GM18499 (cell line): ENCODE measurements around the gene MBNL2.

ENCODE experiments used
- ATAC-seq: cut with Tn5 transposase; IDR thresholded peaks from one replicate; pipeline ENCODE4 v1.9.1; 2021; ENCODE audit warnings: moderate number of reproducible peaks; ENCODE audit not compliant: insufficient read depth, unreplicated experiment

Gene MBNL2, protein sequence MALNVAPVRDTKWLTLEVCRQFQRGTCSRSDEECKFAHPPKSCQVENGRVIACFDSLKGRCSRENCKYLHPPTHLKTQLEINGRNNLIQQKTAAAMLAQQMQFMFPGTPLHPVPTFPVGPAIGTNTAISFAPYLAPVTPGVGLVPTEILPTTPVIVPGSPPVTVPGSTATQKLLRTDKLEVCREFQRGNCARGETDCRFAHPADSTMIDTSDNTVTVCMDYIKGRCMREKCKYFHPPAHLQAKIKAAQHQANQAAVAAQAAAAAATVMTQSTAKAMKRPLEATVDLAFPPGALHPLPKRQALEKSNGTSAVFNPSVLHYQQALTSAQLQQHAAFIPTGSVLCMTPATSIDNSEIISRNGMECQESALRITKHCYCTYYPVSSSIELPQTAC

DNA sequence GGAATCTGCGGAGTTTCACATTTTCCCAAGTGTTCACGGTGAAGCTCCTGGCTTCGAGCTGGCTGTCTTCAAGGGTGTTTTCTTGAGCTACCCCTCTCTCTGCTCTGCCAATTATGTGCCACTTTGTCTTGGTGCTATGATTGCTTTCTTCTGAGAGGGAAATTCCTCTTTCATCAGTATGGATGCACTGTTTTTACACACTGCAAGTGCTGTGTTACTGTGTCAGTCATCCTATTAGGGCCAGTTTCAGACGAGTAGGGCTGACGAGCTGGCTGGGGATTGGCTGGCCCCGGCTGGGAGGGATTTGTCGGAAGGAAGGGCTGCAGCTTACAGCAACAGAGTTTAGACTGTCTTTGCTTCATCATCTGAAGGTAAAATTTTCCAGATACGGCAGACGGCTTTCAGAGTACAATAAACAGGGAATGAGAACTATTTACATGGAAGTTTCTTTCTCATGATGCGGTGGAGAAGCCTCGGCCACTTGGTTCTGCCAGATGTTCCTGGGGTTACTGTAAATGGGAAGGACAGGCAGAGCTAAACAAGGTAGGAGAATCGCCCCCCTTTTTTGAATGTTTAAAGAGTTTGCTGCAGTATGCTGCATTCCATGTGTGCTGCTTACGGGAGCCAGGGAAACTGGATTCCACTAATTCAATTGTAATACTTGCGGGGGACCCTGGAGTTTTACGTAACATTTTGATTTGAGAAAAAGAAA lies at the start of gene MBNL2:
MBNL2 (plus strand) TSS at position 345 of the 712 bp plus-strand sequence. CDS start 53,903 bp downstream, outside the sequence.
- peak; percentile 96 for ATAC-seq

DNA sequence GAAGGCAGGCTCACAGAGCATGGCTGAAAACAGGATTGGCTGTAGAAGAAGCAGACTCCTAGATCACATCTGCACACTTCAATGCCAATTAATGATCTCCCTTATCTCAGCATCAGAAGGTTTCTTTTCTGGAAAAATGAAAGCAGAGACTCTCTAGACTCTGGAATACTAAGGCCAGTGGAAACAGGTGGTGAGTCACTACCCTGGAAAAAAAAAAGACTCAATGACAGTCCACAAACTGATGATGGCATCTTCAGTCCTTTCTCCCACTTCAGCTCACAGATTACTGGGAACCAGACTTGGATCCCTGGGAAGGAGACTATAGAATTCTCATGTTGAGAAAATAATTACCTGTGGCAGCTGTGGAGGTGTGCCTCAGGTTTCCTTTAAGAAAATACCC lies 47.5 kb upstream of the MBNL2 start:
- ATAC-seq = no peak

DNA sequence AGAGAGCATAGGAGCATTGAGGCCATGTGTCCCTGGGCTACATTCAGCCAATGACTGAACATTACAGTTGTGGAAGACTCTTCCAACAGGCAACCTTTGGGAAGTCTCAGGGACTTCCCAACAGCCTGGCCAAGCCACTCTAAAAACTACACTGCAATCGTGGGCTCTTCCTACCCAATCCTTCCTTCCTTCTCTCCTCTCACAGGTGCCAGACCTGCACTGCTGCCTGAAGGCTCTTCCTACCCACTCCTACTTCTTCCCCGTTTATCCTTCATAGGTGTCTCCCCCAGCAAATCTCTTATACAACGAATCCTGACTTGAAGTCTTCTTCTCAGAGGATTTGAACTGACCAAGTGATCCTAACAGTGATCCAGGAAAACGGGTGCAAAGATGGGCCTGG lies 47.1 kb upstream of the MBNL2 start:
- no peak for ATAC-seq

DNA sequence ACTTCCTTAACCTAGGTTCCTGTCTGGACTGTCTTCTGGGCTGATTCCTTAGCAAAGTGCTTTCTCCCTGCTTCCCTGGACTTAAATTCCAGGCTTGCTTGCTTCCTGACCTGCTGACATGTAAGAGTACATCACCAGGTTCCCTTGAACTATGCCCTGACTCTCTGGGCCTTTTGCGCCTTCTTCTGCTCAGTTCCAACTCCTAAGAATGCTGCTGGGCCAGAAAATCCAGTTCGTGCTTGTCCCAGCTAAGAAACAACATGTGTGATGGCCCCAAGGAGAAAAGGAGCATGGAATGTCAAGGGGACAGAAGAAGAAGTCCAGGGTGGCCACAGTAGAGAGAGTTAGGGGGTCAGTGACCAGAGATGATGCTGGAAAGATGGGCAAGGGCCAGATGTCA lies 42.6 kb upstream of the MBNL2 start:
- no peak for ATAC-seq

DNA sequence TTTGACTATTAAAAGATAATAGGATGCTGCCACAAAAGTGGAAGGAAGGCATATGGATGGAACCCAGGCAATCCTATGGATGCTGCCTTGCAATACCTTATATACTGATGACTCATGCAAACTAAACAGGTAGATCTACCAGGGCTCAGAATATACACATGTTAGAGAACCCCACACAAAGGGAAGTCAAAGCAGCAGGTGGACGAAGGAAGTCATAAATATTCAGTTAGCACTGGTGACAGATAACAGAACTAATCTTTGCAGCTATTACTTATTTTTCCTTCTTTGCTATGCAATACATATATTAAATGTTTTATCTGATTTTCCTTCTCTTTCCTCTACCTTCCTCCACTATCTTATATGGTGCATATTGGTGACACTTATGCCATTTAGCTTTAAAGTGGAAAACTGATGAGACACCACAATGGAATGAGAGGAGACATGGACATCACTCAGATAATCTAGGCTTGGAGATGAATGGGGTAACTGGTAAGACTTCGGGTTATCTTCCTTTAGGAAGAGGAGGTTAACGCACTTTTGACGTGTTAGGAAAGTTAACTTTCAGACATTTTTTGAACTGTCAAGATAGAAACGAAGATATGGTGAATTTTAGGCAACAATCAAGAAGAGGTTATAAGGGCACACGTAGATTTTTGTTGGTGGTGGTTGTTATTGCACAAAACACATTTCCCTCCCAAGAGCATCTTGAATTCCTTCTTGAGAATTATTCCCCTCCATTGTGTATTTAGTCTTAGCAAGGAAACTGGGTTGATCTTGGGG lies 39.8 kb upstream of the MBNL2 start:
- no peak for ATAC-seq

DNA sequence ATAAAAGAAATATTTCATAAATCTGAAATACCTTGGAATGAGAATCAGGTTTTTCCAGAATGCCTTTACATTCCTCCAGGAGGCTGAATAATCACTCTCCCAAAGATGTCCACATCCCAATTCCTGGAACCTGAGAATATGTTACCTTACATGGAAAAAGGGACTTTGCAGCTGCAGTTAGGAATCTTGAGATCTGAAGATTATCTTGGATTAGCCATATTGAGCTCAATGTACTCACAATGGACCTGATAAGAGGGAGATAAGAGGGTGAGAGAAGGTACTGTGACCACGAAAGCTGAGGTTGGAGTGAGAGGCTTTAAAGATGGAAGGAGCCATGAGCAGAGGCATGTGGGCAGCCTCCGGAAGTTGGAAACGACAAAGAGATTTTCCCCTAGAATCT lies 36.8 kb upstream of the MBNL2 start:
- ATAC-seq = no peak

DNA sequence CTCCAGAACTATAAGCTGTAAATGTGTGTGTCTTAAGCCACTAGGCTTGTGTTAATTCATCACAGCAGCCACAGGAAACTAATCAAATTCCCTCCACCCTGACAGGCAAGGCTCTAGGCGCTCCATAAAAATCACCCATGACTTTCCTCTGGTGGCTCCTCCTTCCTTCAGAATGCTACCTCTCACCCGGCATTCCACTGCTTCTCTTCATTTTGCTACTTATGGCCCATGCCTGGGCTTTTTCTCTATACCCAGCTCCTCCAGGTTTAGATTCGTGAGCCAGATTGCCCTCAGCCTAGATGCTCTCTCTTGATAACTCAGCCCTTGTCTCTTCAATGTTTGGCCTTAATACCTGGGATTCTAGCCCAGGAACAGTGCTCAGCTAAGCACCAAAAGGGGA lies 36.4 kb upstream of the MBNL2 start:
- no peak for ATAC-seq

DNA sequence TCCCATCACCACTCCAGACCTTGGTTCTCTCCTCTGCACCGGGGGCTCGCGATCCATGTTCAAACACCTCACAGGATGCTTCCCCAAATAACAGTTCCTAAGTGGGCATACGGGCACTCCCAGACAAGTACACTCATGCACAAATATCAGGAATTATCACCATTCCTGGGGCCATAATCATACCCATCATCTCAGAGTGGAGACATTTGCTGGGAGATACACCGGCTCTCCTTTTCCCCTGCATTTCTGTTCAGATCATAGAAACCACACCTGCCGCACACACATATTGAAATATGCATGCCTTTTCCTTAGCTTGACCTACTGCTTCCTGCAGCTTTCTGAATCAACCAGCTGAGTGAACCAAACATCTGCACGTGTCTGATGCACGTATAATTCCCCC lies 33.9 kb upstream of the MBNL2 start:
- no peak for ATAC-seq

DNA sequence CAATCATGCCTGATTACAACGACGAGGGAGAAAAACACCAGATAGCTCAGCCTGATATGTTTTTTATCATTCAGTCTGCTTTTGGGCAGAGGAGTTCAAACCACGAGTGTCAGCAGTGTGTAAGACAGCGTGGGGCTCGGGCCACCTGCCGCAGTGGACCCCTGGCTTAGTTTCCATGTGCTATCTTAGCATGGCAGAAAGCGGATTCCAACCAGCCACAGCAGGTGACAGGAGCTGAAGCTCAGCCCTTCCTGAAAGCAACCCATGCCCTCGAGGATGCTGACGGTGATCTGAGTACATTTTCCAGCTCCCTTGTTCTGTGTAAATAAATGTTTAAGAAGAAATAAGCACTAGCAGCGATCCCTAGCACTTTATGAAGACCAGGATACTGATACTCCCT lies 32.2 kb upstream of the MBNL2 start:
- ATAC-seq = no peak

DNA sequence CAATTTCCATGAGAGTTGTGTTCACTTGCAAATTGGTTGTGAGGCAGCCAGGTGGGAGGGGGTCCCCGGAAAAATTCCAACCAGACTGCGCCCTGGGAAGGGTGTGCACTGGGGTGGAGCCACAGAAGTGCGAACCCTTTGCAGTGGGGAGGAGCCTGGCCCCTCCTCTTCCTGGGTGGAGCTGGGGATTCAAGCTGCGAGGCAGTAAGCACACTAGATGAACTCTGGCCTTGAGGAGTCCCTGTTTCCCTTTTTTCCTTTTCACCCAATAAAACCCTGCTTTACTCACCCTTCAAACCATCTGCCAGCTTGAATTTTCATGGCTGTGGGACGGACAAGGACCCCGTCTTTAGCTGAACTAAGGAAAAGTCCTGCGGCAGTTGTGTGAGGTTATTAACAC lies 31.0 kb upstream of the MBNL2 start:
- no peak for ATAC-seq

DNA sequence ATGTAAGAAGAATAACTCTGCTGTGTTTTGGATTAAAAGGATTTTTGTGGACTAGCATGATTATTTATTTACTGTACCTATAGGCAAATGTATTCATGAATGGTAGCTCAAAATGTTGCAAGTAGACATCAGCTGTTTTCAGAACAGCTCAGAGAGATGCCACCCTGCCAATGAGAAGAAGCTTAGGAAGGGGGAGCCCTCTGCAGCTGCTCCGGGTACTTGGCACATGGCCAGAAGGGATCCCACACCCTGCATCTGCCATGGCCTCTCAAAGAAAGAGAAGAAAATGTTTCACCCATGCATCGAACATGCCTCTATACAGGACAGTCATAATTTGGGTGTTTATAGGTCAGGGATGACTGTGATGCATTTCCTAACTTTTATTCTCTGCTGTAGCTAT lies 30.5 kb upstream of the MBNL2 start:
- no peak for ATAC-seq

DNA sequence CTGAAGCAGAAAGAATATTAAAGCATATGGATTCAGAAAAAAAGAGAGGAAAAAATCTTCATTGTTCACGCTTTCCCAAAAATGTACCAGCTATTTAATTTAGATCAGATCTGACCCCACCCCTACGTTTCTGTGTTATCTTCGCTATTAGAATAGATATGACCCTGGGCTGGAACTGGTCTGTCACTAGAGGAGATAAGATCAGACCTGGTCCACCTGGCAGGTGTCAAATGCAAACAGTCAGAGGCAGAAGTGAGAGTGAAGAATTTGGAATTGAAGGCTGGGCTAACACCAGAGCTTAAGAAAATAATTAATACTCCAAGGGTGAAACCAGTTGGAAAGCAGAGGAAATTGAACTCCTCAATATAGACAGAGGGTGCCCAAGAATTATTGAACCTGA lies 30.0 kb upstream of the MBNL2 start:
- no peak for ATAC-seq

DNA sequence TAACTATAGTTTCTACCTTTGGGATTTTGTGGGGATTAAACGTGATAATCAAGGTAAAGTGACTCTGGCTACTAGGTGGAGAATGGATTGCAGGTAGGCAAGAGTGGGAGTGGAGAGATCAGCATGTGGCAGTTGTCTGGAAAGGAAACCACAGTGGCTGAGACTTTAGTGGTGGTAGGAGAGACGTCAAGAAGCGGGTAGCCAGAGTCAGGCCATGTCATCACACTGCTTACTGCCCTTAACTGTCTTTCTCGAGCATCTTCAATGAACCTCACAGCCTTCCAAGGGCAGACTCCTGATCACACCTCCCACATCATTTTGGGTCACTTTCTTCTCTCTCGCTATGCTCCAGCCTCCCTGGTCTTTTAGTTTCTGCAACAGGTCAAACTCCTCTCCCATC lies 28.6 kb upstream of the MBNL2 start:
- ATAC-seq = no peak

DNA sequence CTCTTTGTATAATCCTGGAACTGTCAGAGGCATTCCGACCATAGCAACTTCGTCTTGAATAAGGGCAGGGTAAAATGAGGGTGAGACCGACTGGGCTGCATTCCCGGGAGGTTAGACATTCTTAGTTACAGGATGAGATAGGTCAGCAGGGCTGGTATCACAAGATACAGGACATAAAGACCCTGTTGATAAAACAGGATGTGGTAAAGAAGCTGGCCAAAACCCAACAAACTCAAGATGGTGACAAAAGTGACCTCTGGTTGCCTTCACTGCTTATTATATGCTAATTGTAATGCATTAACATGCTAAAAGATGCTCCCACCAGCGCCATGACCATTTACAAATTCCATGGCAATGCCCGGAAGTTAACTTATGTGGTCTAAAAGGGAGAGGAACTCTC lies 27.7 kb upstream of the MBNL2 start:
- ATAC-seq = no peak

DNA sequence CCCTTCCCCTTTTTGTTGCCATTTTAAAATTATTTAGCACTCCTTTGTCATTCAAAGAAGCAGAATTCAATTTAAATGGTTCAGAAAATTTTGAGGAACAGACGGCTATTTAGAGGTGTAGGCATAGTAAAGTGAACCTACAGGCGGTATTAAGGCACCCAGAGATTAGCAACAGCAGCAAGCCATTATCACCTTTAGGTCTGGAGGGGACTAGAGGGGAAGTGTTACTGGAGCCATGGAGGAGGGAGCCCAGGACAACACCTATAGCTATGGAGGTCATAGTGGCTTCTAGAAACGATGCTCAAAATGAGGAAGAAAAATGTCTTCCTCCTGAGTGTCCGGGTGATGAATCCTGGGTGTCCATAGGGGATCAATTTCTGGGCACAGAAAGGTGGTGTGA lies 25.8 kb upstream of the MBNL2 start:
- ATAC-seq = no peak

DNA sequence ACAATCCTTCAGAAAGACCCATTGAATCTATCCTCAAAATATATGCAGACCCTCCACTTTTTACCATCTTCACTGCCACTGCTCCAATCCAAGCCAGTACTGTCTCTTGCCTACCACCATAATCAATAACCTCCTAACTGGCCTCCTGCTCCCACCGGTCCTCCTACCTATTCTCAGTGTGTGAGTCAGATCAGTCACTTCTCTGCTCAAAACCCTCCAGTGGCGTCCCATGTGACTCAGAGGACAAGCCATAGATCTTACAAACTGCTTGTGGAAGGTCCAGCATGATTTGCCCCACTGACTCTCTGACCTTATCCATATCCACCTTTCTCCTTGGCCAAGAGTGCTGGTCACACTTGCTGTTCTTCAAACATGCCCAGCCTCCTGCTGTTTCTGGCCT lies 23.4 kb upstream of the MBNL2 start:
- no peak for ATAC-seq

DNA sequence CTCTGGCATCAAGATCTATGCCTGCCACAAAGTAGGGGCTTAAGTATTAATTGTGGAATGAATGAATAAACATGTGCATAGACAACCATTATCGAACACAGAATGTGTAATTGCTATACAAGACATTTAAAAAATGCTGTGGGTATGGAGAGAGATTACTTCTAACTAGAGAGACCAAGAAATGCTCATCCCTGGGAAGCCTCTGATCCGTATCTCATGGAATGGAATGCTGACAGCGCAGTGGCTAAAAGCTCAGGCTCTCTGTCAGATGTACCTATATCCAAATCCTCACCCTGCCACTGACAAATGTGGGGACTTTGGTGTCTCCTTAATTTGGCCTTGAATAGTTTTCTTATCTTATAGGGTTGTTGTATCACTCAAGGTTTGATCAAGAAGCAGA lies 22.7 kb upstream of the MBNL2 start:
- no peak for ATAC-seq

DNA sequence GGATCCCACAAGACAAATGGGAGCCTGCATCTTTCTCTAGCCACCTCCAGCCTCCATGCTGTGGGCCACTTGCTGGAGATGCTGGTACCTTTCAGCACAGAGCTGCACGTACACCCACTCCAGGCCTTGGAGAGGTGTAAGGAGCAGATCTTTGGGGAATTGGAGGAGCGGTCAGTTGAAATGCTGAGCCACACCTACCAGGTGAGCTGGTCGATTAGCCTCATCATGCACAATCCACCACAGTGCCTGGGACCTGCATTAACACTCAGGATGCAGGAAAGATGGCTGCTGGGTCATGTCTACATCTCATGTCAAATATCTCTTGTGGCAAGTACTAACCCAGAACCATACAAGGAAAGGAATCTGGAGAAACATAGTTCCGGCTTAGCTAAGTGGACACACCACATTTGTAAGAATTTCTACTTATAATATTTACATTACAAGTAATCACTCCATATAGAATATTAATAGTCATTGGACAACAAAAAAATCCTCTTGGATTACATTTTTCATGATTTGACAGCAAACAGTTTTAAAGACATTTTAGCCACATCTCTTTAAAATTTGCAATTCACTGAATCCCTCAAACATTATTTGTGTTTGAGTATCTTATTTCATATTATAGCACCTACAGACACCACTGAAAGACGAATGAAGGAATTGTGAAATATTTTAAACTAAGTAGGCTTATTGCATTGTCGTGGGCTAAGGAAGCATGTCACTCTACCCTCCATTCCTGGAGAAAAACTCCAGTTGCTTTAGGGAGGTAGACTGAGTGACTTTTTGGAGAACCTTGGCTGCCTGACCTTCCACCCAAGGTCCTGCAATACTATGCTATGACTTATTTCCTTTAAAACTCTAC lies 21.8 kb upstream of the MBNL2 start:
- ATAC-seq = no peak

DNA sequence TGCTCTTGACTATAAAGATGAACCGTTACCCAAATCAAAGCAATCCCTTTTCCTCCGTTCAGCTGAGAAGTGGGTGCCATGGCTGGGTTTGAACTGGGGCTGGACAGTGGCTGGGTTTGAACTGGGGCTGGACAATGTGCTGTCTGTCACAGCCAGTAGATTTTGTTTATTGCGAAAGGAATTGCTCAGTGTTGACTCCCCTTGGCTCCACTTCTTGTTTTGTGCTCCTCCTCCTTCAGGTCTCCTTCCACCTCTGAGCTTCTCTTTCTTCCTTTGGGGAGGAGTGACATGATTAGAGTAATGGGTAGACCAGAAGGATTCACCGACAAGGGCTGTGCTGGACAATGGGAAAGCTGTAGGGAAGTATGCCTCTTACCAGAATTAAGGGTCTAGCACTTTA lies 19.4 kb upstream of the MBNL2 start:
- ATAC-seq = no peak

DNA sequence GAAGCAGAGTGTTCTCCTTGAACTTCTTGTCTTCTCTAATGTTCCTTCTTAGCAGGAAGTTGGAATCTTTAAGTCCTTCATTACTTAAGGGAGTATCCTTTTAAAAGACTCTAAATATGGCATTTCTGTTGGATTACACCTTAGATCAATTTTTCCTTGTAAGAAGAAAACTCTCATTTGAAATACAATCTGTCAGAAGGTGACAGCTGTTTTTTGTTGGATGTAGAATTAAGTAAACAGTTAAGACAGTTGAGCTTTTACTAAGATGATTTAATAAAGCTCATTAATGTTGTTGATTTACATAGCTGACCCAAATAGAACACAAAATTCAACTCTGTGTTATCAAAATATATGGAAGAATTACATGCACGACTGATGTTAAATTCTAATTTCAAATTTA lies 16.7 kb upstream of the MBNL2 start:
- ATAC-seq = no peak
